GM15510 (cell line): ENCODE results near the gene SELENOV.

Source experiments
- POLR2A ChIP-seq: IDR thresholded peaks from 3 replicates; pipeline ENCODE4 v1.6.1; 2011; ENCODE audit warnings: borderline replicate concordance; ENCODE audit not compliant: insufficient read length; ENCODE audit errors: extremely low read depth

SELENOV gene, protein sequence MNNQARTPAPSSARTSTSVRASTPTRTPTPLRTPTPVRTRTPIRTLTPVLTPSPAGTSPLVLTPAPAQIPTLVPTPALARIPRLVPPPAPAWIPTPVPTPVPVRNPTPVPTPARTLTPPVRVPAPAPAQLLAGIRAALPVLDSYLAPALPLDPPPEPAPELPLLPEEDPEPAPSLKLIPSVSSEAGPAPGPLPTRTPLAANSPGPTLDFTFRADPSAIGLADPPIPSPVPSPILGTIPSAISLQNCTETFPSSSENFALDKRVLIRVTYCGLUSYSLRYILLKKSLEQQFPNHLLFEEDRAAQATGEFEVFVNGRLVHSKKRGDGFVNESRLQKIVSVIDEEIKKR

DNA sequence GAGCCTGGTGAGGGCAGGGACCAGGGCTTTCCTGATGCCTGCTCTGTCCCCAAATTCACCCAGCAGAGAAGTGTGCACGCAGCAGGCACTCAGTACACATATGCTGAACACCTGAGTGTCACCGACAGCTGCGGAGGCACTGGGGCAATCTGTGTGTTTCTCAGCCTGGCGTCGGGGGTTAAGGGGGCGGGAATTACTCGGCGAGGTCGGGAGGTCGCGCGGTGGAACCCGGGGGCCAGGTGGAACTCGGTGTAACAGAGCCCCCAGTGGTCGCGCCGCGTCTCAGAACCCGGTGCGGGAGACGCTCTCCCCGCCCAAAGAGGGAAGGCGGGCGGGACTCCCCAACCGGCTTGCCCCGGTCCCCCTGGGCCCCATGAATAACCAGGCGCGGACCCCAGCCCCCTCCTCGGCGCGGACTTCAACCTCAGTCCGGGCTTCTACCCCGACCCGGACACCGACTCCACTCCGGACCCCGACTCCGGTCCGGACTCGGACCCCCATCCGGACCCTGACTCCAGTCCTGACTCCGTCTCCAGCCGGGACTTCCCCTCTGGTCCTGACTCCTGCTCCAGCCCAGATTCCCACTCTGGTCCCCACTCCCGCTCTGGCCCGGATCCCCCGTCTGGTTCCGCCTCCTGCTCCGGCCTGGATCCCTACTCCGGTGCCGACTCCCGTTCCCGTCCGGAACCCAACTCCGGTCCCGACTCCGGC is at the start of gene SELENOV:
Gene SELENOV (plus strand): TSS at position 300 of the 711 bp plus-strand sequence. CDS start 74 bp downstream, at position 374.
- no peak for TF ChIP-seq POLR2A

- no peak for TF ChIP-seq POLR2A
Observed at GRCh38 chr19:39465956-39466747, 48.8 kb upstream of the SELENOV start.

GRCh38 chr19:39467941-39468340 is 47.0 kb upstream of the SELENOV start:
- no peak for TF ChIP-seq POLR2A

DNA sequence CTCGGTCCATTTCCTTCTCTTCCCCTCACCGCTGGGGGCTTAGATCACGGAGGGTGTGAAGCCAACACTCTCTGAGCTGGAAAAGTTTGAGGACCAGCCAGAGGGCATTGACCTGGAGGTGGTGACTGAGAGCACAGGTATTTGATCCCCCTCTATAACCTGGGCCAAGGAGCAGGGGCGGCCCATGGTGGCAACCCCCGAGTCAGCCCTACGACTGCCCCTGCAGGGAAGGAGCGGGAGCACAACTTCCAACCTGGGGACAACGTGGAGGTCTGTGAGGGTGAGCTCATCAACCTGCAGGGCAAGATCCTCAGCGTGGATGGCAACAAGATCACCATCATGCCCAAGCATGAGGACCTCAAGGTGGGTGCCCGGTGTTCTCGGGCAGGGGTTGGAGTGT is 45.9 kb upstream of the SELENOV start:
- no peak for TF ChIP-seq POLR2A

DNA sequence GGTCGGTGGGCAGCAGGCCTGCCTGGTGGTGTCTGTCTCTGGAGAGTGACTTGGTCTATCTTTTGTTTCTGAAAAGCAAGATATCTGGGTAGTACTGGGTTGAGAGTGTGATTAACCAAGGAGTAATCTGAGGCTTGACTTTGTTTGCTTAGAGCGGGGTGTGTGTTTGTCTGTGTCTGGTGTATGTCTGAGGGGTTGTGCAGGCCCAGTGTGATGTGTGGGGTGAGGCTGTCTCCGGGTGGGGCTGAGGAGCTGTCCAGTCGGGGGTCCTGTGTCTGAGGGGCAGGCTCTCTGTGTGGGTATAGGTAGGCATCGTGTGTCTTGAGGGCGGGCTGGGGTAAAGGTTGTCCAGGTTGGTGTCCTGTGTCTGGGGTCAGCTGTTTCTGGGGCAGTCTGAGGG is 45.4 kb upstream of the SELENOV start:
- TF ChIP-seq POLR2A, result no peak

DNA sequence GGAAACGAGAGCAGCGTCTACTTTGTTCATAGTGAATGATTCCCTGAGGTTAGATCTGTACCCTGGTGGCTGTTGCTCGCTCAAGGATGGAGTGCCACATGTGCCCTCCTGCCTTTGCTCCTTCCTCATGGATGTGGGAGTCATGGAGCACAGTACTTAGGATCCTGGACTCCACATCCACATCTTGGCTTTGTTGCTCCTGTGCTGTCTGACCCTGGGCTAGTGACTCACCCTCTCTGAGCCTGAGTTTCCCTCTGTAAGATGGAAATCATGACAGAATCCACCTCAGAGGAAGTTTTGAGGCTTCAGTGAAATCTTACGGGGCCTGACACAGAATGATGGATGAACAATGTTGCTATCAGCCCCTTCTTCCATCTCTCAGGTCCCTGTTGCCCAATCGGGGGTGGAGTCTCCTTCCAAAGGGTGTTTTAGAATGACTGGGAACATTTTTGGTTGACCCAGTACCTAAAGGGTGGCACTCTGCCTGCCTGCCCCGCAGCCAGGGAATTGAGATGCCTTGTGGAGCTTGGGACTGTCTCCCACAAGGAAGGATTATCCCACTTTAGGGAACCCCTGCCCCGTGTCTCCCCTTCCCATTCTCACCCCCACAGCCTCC is 44.1 kb upstream of the SELENOV start:
- TF ChIP-seq POLR2A, result no peak

GRCh38 chr19:39471756-39472536 is 43.0 kb upstream of the SELENOV start:
- no peak for TF ChIP-seq POLR2A

GRCh38 chr19:39472746-39473442 is 42.0 kb upstream of the SELENOV start:
- no peak for TF ChIP-seq POLR2A

DNA sequence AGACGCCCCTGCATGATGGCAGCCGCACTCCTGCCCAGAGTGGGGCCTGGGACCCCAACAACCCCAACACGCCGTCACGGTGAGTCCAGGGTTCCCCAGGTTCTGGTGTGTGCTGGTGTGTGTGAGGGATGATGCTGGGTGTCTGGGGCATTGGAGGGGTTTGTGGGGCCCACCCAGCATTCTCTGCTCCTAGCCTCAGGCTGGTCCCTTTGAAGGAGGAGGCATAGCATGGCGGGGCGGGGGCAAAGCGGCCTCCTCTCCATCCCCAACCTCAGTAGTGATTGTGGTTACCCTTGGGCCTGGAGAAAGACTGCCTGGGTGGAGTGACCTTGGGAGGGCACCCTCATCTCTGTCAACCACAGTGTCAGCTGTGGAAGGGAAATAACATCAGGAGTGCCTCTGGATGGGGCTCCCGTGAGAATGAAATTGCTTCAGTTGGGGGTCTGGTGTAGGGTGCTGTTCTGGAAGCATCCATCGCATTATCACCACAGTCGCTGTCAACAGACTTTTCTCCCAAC is 41.4 kb upstream of the SELENOV start:
- TF ChIP-seq POLR2A, result no peak

- TF ChIP-seq POLR2A, result no peak
Observed at GRCh38 chr19:39474139-39474620, 40.8 kb upstream of the SELENOV start.

- TF ChIP-seq POLR2A, result no peak
Observed at GRCh38 chr19:39475748-39476147, 39.2 kb upstream of the SELENOV start.

GRCh38 chr19:39479916-39480315 is 35.0 kb upstream of the SELENOV start:
- no peak for TF ChIP-seq POLR2A
